ENCODE data around the gene CCDC82.

The CCDC82 gene

GRCh38 chr11:96394773-96395172 lies 5.1 kb upstream of the CCDC82 start:
- H3K27me3 ChIP-seq (ENCODE audit: control insufficient read depth, insufficient read depth, low read length, poor library complexity, severe bottlenecking) = no peaks in the 10 kb centered on the region
- H3K4me3 ChIP-seq (ENCODE audit: insufficient read depth, low read depth, low read length) = no peak overlapping the region
- no peaks in the 10 kb centered on the region for H3K9me3 ChIP-seq (ENCODE audit: control insufficient read depth, low read length)
- H3K4me1 ChIP-seq (ENCODE audit: control insufficient read depth, insufficient read depth, low read length) = peaks cover 4% of the 10 kb centered on the region
- no peak overlapping the region for H3K27ac ChIP-seq (ENCODE audit: insufficient read depth, low read depth, low read length, poor library complexity, severe bottlenecking)
- peaks cover 2% of the 10 kb centered on the region for H3K36me3 ChIP-seq (ENCODE audit: control insufficient read depth, insufficient read depth, low read length)

GRCh38 chr11:96393753-96394348 lies 4.1 kb upstream of the CCDC82 start:
- Histone ChIP-seq H3K27me3 (ENCODE audit: control insufficient read depth, insufficient read depth, low read length, poor library complexity, severe bottlenecking) (no peaks in the 10 kb centered on the region), H3K4me1 (ENCODE audit: control insufficient read depth, insufficient read depth, low read length) (peaks cover 4% of the 10 kb centered on the region), H3K4me3 (ENCODE audit: insufficient read depth, low read depth, low read length) (no peak overlapping the region), H3K27ac (ENCODE audit: insufficient read depth, low read depth, low read length, poor library complexity, severe bottlenecking) (no peak overlapping the region), H3K36me3 (ENCODE audit: control insufficient read depth, insufficient read depth, low read length) (peaks cover 2% of the 10 kb centered on the region), H3K9me3 (ENCODE audit: control insufficient read depth, low read length) (no peaks in the 10 kb centered on the region)
- no CpG with 5 or more reads among the region's 1 CpG for WGBS, 2 experiments

- WGBS, 2 experiments = 94 to 98% methylated on average over 3 of the region's 3 CpGs
- H3K36me3 ChIP-seq (ENCODE audit: control insufficient read depth, insufficient read depth, low read length) = peaks cover 2% of the 10 kb centered on the region
- H3K9me3 ChIP-seq (ENCODE audit: control insufficient read depth, low read length) = no peaks in the 10 kb centered on the region
- H3K27me3 ChIP-seq (ENCODE audit: control insufficient read depth, insufficient read depth, low read length, poor library complexity, severe bottlenecking) = no peaks in the 10 kb centered on the region
- peaks cover 4% of the 10 kb centered on the region for H3K4me1 ChIP-seq (ENCODE audit: control insufficient read depth, insufficient read depth, low read length)
- H3K4me3 ChIP-seq (ENCODE audit: insufficient read depth, low read depth, low read length) = no peak overlapping the region
- no peak overlapping the region for H3K27ac ChIP-seq (ENCODE audit: insufficient read depth, low read depth, low read length, poor library complexity, severe bottlenecking)
These were observed 2.1 kb upstream of the CCDC82 start for GRCh38 chr11:96391698-96392307.

- H3K27me3 ChIP-seq (ENCODE audit: control insufficient read depth, insufficient read depth, low read length, poor library complexity, severe bottlenecking) = no peaks in the 10 kb centered on the region
- H3K9me3 ChIP-seq (ENCODE audit: control insufficient read depth, low read length) = no peaks in the 10 kb centered on the region
- peaks cover 4% of the 10 kb centered on the region for H3K4me1 ChIP-seq (ENCODE audit: control insufficient read depth, insufficient read depth, low read length)
- H3K27ac ChIP-seq (ENCODE audit: insufficient read depth, low read depth, low read length, poor library complexity, severe bottlenecking) = peak overlapping the region; percentile 84
- peaks cover 2% of the 10 kb centered on the region for H3K36me3 ChIP-seq (ENCODE audit: control insufficient read depth, insufficient read depth, low read length)
- WGBS, 2 experiments = 71 to 74% methylated on average over 6 of the region's 6 CpGs
- peak overlapping the region; percentile 82 for H3K4me3 ChIP-seq (ENCODE audit: insufficient read depth, low read depth, low read length)
These were observed 728 bp upstream of the CCDC82 start for GRCh38 chr11:96390488-96390792.

GRCh38 chr11:96388891-96389719 lies 607 bp downstream of the CCDC82 start:
- H3K36me3 ChIP-seq (ENCODE audit: control insufficient read depth, insufficient read depth, low read length) = peaks cover 2% of the 10 kb centered on the region
- H3K4me1 ChIP-seq (ENCODE audit: control insufficient read depth, insufficient read depth, low read length) = peaks cover 4% of the 10 kb centered on the region
- WGBS, 2 experiments = 0 to 1% methylated on average over 26 to 27 of the region's 30 CpGs
- peak overlapping the region; percentile 82 for H3K4me3 ChIP-seq (ENCODE audit: insufficient read depth, low read depth, low read length)
- H3K27me3 ChIP-seq (ENCODE audit: control insufficient read depth, insufficient read depth, low read length, poor library complexity, severe bottlenecking) = no peaks in the 10 kb centered on the region
- peak overlapping the region; percentile 99 for H3K27ac ChIP-seq (ENCODE audit: insufficient read depth, low read depth, low read length, poor library complexity, severe bottlenecking)
- H3K9me3 ChIP-seq (ENCODE audit: control insufficient read depth, low read length) = no peaks in the 10 kb centered on the region

- H3K4me3 ChIP-seq (ENCODE audit: insufficient read depth, low read depth, low read length) = no peak overlapping the region
- WGBS, 2 experiments = 97 to 98% methylated on average over 1 to 2 of the region's 2 CpGs
- H3K9me3 ChIP-seq (ENCODE audit: control insufficient read depth, low read length) = no peaks in the 10 kb centered on the region
- H3K4me1 ChIP-seq (ENCODE audit: control insufficient read depth, insufficient read depth, low read length) = no peaks in the 10 kb centered on the region
- H3K27me3 ChIP-seq (ENCODE audit: control insufficient read depth, insufficient read depth, low read length, poor library complexity, severe bottlenecking) = no peaks in the 10 kb centered on the region
- H3K27ac ChIP-seq (ENCODE audit: insufficient read depth, low read depth, low read length, poor library complexity, severe bottlenecking) = no peak overlapping the region
- peaks cover 8% of the 10 kb centered on the region for H3K36me3 ChIP-seq (ENCODE audit: control insufficient read depth, insufficient read depth, low read length)
These were observed 4.5 kb downstream of the CCDC82 start for GRCh38 chr11:96385187-96385586.

- Histone ChIP-seq H3K36me3 (ENCODE audit: control insufficient read depth, insufficient read depth, low read length) (peaks cover 8% of the 10 kb centered on the region), H3K27me3 (ENCODE audit: control insufficient read depth, insufficient read depth, low read length, poor library complexity, severe bottlenecking) (no peaks in the 10 kb centered on the region), H3K4me3 (ENCODE audit: insufficient read depth, low read depth, low read length) (no peak overlapping the region), H3K9me3 (ENCODE audit: control insufficient read depth, low read length) (no peaks in the 10 kb centered on the region), H3K27ac (ENCODE audit: insufficient read depth, low read depth, low read length, poor library complexity, severe bottlenecking) (no peak overlapping the region), H3K4me1 (ENCODE audit: control insufficient read depth, insufficient read depth, low read length) (no peaks in the 10 kb centered on the region)
- WGBS, 2 experiments = 83 to 97% methylated on average over 3 of the region's 3 CpGs
These were observed 5.6 kb downstream of the CCDC82 start for GRCh38 chr11:96384156-96384555.

GRCh38 chr11:96376796-96377195 lies 12.9 kb downstream of the CCDC82 start:
- Histone ChIP-seq H3K9me3 (ENCODE audit: control insufficient read depth, low read length) (no peaks in the 10 kb centered on the region), H3K27me3 (ENCODE audit: control insufficient read depth, insufficient read depth, low read length, poor library complexity, severe bottlenecking) (no peaks in the 10 kb centered on the region), H3K36me3 (ENCODE audit: control insufficient read depth, insufficient read depth, low read length) (peaks cover 8% of the 10 kb centered on the region), H3K27ac (ENCODE audit: insufficient read depth, low read depth, low read length, poor library complexity, severe bottlenecking) (no peak overlapping the region), H3K4me3 (ENCODE audit: insufficient read depth, low read depth, low read length) (no peak overlapping the region), H3K4me1 (ENCODE audit: control insufficient read depth, insufficient read depth, low read length) (no peaks in the 10 kb centered on the region)
- WGBS, 2 experiments = 100% methylated on average over 1 of the region's 1 CpG

- WGBS, 2 experiments = 88 to 96% methylated on average over 4 of the region's 4 CpGs
- no peaks in the 10 kb centered on the region for H3K27me3 ChIP-seq (ENCODE audit: control insufficient read depth, insufficient read depth, low read length, poor library complexity, severe bottlenecking)
- H3K4me1 ChIP-seq (ENCODE audit: control insufficient read depth, insufficient read depth, low read length) = no peaks in the 10 kb centered on the region
- no peak overlapping the region for H3K27ac ChIP-seq (ENCODE audit: insufficient read depth, low read depth, low read length, poor library complexity, severe bottlenecking)
- no peaks in the 10 kb centered on the region for H3K36me3 ChIP-seq (ENCODE audit: control insufficient read depth, insufficient read depth, low read length)
- no peaks in the 10 kb centered on the region for H3K9me3 ChIP-seq (ENCODE audit: control insufficient read depth, low read length)
- H3K4me3 ChIP-seq (ENCODE audit: insufficient read depth, low read depth, low read length) = no peak overlapping the region
These were observed 15.9 kb downstream of the CCDC82 start for GRCh38 chr11:96373826-96374225.

GRCh38 chr11:96367342-96367741 lies 22.4 kb downstream of the CCDC82 start:
- Histone ChIP-seq H3K36me3 (ENCODE audit: control insufficient read depth, insufficient read depth, low read length) (no peaks in the 10 kb centered on the region), H3K4me1 (ENCODE audit: control insufficient read depth, insufficient read depth, low read length) (no peaks in the 10 kb centered on the region), H3K27ac (ENCODE audit: insufficient read depth, low read depth, low read length, poor library complexity, severe bottlenecking) (no peak overlapping the region), H3K9me3 (ENCODE audit: control insufficient read depth, low read length) (no peaks in the 10 kb centered on the region), H3K4me3 (ENCODE audit: insufficient read depth, low read depth, low read length) (no peak overlapping the region), H3K27me3 (ENCODE audit: control insufficient read depth, insufficient read depth, low read length, poor library complexity, severe bottlenecking) (no peaks in the 10 kb centered on the region)
- WGBS, 2 experiments = 95 to 100% methylated on average over 2 of the region's 2 CpGs
